Fibroblast of the aortic adventitia (primary cell): ENCODE measurements around the gene SAMD3. TPM values are rescaled to one million over a fixed set of nuclear protein-coding genes. Genes with fewer than 3 reads are reported as not detected.
"Not testable (repeated sequence)": the region's sequence is repeated elsewhere in the genome, so short reads cannot be mapped to it uniquely, and the experiment has no call there.

ENCODE experiments used
- DNase-seq: peaks from one replicate; pipeline ENCODE4 v3.0.0-alpha.2; 2010; ENCODE audit warnings: low read depth
- H3K4me3 ChIP-seq: 2 replicates; pipeline ENCODE4 v1.5.1; 2011; ENCODE audit warnings: low read depth, mild to moderate bottlenecking, control low read depth, low read length, moderate library complexity
- CTCF ChIP-seq: IDR thresholded peaks from 2 replicates; pipeline ENCODE4 v1.5.1; 2011; ENCODE audit warnings: mild to moderate bottlenecking, low read length, control low read depth, inconsistent platforms; ENCODE audit not compliant: insufficient read depth
- total RNA-seq: library from RNA; depleted of rRNA; stranded (reverse); fragments of >200 nt; gene quantifications from 2 replicates; pipeline ENCODE4 v1.2.3, GENCODE V29; 2012; ENCODE audit warnings: low replicate concordance

The SAMD3 gene
- total RNA-seq, 1 donor = 9.1 TPM

- H3K4me3 ChIP-seq = no peak overlapping the region
- no peak for DNase-seq
- TF ChIP-seq CTCF = no peak
Observed at GRCh38 chr6:130207979-130208649, 14.6 kb downstream of the SAMD3 start.

- no peak for TF ChIP-seq CTCF
- DNase-seq = no peak
- no peak overlapping the region for H3K4me3 ChIP-seq
Observed at GRCh38 chr6:130206479-130206878, 16.3 kb downstream of the SAMD3 start.

GRCh38 chr6:130204322-130204721 lies 18.4 kb downstream of the SAMD3 start:
- no peak for TF ChIP-seq CTCF
- no peak for DNase-seq
- H3K4me3 ChIP-seq = no peak overlapping the region

- TF ChIP-seq CTCF = no peak
- DNase-seq = no peak
- no peak overlapping the region for H3K4me3 ChIP-seq
Observed at GRCh38 chr6:130203370-130203769, 19.4 kb downstream of the SAMD3 start.

GRCh38 chr6:130202782-130203181 lies 20.0 kb downstream of the SAMD3 start:
- no peak overlapping the region for H3K4me3 ChIP-seq
- no peak for DNase-seq
- no peak for TF ChIP-seq CTCF

GRCh38 chr6:130200020-130200419 lies 22.7 kb downstream of the SAMD3 start:
- no peak for TF ChIP-seq CTCF
- no peak for DNase-seq
- no peak overlapping the region for H3K4me3 ChIP-seq

GRCh38 chr6:130198483-130199035 lies 24.2 kb downstream of the SAMD3 start:
- TF ChIP-seq CTCF = no peak
- no peak overlapping the region for H3K4me3 ChIP-seq
- no peak for DNase-seq

DNA sequence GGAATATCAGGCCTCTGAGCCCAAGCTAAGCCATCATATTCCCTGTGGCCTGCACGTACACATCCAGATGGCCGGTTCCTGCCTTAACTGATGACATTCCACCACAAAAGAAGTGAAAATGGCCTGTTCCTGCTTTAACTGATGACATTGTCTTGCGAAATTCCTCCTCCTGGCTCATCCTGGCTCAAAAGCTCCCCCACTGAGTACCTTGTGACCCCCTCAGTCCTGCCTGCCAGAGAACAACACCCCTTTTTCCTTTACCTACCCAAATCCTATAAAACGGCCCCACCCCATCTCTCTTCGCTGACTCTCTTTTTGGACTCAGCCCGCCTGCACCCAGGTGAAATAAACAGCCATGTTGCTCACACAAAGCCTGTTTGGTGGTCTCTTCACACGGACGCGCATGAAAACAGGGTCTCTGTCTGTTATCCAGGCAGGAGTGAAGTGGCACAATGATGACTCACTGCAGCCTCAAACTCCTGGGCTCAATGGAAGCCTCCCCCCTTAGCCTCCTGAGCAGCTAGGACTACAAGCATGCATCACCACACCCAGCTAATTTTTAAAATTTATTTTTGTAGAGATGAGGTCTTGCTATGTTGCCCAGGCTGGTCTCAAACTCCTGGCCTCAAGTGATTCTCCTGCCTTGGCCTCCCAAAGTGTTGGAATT lies 24.8 kb downstream of the SAMD3 start:
- H3K4me3 ChIP-seq, DNase-seq: not testable (repeated sequence)

DNA sequence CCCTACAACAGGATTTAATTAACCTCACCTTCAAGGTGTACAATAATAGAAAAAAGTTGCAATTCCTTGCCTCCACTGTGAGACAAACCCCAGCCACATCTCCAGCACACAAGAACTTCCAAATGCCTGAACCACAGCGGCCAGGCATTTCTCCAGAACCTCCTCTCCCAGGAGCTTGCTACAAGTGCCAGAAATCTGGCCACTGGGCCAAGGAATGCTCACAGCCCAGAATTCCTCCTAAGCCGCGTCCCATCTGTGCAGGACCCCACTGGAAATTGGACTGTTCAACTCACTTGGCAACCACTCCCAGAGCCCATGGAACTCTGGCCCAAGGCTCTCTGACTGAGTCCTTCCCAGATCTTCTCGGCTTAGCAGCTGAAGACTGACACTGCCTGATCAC lies 28.3 kb downstream of the SAMD3 start:
- H3K4me3 ChIP-seq = not testable (repeated sequence)
- DNase-seq = peak; percentile 89
